ENCODE measurements around the gene ACVRL1. TPM values are rescaled to one million over a fixed set of nuclear protein-coding genes. Genes with fewer than 3 reads are reported as not detected.

Gene ACVRL1
- 65.0 TPM for total RNA-seq
- 10 to 100 TPM; 51.5 to 63.8 (median 54.5) TPM for polyA plus RNA-seq (ENCODE audit: insufficient read depth in 1 of 8, insufficient read length in 8 of 8, low replicate concordance in 1 of 8)
- long read RNA-seq, donor 1, partial matches to known transcripts, result 0 of 2 reads
- long read RNA-seq, donor 1, other reads (novel, unspliced or antisense), result 0 of 2 reads
- long read RNA-seq, donor 2, result 0 reads
- long read RNA-seq, donor 3, full-length matches to known transcripts, result 9 of 31 reads
- long read RNA-seq, donor 3, partial matches to known transcripts, result 22 of 31 reads
- long read RNA-seq, donor 3, other reads (novel, unspliced or antisense), result 0 of 31 reads
- long read RNA-seq, donor 4, transcript ACVRL1-201 (10 exons, 1,971 nt), result major isoform, 5 of 6 reads
- long read RNA-seq, donor 4, partial matches to known transcripts, result 0 of 6 reads
- long read RNA-seq, donor 4, other reads (novel, unspliced or antisense), result 0 of 6 reads
- long read RNA-seq, donor 5, full-length matches to known transcripts, result 13 of 19 reads
- long read RNA-seq, donor 5, partial matches to known transcripts, result 0 of 19 reads
- long read RNA-seq, donor 5, other reads (novel, unspliced or antisense), result 6 of 19 reads
- long read RNA-seq, donor 6, full-length matches to known transcripts, result 16 of 21 reads
- long read RNA-seq, donor 6, partial matches to known transcripts, result 5 of 21 reads
- long read RNA-seq, donor 6, other reads (novel, unspliced or antisense), result 0 of 21 reads
- long read RNA-seq, donor 7, partial matches to known transcripts, result 14 of 25 reads
- long read RNA-seq, donor 7, other reads (novel, unspliced or antisense), result 5 of 25 reads
- long read RNA-seq, donor 8, partial matches to known transcripts, result 0 of 3 reads
- long read RNA-seq, donor 8, other reads (novel, unspliced or antisense), result 0 of 3 reads
- long read RNA-seq, donor 9, transcript ACVRL1-201 (10 exons, 1,971 nt), result major isoform, 5 of 5 reads
- long read RNA-seq, donor 9, partial matches to known transcripts, result 0 of 5 reads
- long read RNA-seq, donor 9, other reads (novel, unspliced or antisense), result 0 of 5 reads
- long read RNA-seq, donor 10, partial matches to known transcripts, result 15 of 17 reads
- long read RNA-seq, donor 10, other reads (novel, unspliced or antisense), result 0 of 17 reads
- long read RNA-seq, donor 11, partial matches to known transcripts, result 0 of 4 reads
- long read RNA-seq, donor 11, other reads (novel, unspliced or antisense), result 0 of 4 reads

DNA sequence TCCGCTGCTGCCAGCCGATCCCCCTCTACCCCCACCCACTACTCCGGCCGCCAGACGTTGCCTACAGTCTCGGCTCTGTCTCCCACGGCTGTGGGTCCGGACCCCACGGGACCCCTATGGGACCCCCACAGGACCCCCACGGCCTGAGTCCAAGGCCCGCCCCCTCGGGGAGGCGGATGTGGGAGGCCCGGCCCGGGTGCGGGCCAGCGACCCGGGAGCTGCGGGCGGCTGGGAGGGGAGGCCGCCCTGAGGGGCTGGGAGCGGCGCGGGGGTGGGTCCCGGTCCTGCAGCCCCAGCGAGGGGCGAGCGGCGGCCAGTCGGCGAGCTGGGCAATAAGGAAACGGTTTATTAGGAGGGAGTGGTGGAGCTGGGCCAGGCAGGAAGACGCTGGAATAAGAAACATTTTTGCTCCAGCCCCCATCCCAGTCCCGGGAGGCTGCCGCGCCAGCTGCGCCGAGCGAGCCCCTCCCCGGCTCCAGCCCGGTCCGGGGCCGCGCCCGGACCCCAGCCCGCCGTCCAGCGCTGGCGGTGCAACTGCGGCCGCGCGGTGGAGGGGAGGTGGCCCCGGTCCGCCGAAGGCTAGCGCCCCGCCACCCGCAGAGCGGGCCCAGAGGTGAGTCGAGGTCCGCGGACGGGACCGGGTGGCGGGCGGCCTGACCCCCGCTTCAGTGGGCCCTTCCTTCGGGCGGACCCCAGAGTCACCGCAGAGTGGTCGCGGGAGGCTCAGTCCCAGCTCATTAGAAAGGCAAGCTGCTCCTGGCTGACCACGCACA lies at the start of gene ACVRL1:
ACVRL1 (plus strand) TSS at position 422 of the 773 bp plus-strand sequence. CDS start 4,971 bp downstream, outside the sequence.
- Histone ChIP-seq H3K36me3 (ENCODE audit: control insufficient read depth, insufficient read depth, low read length) (peaks cover 11% of the 10 kb centered on the region), H3K27ac (ENCODE audit: low read length) (peak within 1 kb of the TSS; percentile 93), H3K4me3 (ENCODE audit: low read length) (peak within 1 kb of the TSS; percentile 61), H3K4me1 (ENCODE audit: control insufficient read depth, insufficient read depth, low read length) (peaks cover 69% of the 10 kb centered on the region), H3K9me3 (replicated peaks; ENCODE audit: control insufficient read depth, low read depth, low read length) (no peaks in the 10 kb centered on the region), H3K27me3 (ENCODE audit: control insufficient read depth, insufficient read depth, low read length) (no peaks in the 10 kb centered on the region)
- 2% methylated on average over 74 of the region's 74 CpGs for WGBS (ENCODE audit: insufficient coverage)
- DNase-seq, result peak; percentile 88

DNA sequence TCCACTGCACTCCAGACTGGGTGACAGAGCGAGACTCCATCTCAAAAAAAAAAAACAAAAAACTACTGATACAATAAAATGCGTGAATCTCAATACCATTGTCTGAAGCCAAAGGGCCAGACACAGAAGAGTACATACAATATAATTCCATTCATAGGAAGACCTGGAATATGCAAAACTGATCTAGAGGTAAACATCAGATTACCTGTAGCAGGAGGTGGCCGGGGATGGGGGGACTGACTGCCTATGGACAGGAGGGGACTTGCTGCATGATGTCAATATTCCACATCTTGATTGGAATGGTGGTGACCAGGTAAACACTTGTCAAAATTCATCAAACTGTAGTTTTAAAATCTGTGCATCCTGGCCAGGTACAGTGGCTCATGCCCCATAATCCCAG lies 46.3 kb upstream of the ACVRL1 start:
- no peak for DNase-seq
- no peak overlapping the region for H3K4me3 ChIP-seq (ENCODE audit: low read length)
- peaks cover 35% of the 10 kb centered on the region for H3K4me1 ChIP-seq (ENCODE audit: control insufficient read depth, insufficient read depth, low read length)
- 88% methylated on average over 1 of the region's 3 CpGs for WGBS (ENCODE audit: insufficient coverage)
- peaks cover 22% of the 10 kb centered on the region for H3K27me3 ChIP-seq (ENCODE audit: control insufficient read depth, insufficient read depth, low read length)
- no peak overlapping the region for H3K27ac ChIP-seq (ENCODE audit: low read length)
- H3K36me3 ChIP-seq (ENCODE audit: control insufficient read depth, insufficient read depth, low read length), result no peaks in the 10 kb centered on the region
- H3K9me3 ChIP-seq (replicated peaks; ENCODE audit: control insufficient read depth, low read depth, low read length), result no peaks in the 10 kb centered on the region

DNA sequence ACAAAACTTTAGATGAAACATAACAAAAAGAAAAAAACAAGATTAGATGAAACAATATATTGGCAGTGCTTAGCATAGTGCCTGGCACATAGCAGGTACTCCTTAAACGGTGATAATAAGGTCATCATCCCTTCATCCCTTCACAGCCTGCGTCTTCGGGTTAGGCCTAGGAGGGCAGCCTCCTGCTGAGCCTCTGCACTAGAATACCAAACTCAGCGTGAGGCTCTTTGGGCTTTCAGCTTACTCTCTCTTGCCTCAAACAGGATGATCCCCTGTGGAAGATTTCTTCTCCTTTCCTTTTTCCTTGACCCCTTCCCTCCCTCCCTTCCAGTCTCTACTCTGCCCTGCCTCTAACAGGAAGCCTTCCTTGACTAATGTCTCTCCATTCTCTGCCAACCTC lies 44.4 kb upstream of the ACVRL1 start:
- Histone ChIP-seq H3K36me3 (ENCODE audit: control insufficient read depth, insufficient read depth, low read length) (no peaks in the 10 kb centered on the region), H3K27me3 (ENCODE audit: control insufficient read depth, insufficient read depth, low read length) (peaks cover 23% of the 10 kb centered on the region), H3K27ac (ENCODE audit: low read length) (no peak overlapping the region), H3K4me1 (ENCODE audit: control insufficient read depth, insufficient read depth, low read length) (peaks cover 30% of the 10 kb centered on the region), H3K4me3 (ENCODE audit: low read length) (no peak overlapping the region), H3K9me3 (replicated peaks; ENCODE audit: control insufficient read depth, low read depth, low read length) (no peaks in the 10 kb centered on the region)
- no peak for DNase-seq
- 37% methylated on average over 3 of the region's 4 CpGs for WGBS (ENCODE audit: insufficient coverage)

DNA sequence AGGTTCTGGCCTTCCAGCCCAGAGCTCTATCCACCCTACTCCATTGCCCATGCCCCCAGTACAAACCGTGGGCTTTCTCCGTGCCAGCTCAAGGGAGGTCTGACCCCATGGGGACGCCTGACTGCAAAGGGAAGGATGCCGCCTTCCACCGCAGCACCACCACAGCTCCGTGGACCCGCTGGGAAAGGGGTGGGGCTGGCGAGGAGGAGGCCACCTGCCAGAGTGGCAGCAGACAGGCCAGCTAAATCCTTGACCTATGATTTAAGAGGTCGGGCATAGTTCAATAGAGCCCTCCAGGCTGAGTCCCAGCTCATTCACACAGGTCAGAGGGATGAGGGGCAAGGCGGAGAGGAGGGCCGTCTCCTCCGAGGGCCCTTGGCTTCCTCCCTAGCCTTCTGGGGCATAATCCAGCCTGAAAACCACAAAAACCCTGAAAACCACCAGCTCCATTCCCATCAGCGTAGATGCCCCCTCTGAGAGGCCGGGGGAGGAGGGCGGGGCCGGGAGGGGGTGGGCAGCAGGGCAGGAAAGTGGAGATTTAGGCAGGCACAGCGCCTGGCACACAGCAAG lies 43.9 kb upstream of the ACVRL1 start:
- Histone ChIP-seq H3K36me3 (ENCODE audit: control insufficient read depth, insufficient read depth, low read length) (no peaks in the 10 kb centered on the region), H3K9me3 (replicated peaks; ENCODE audit: control insufficient read depth, low read depth, low read length) (no peaks in the 10 kb centered on the region), H3K27me3 (ENCODE audit: control insufficient read depth, insufficient read depth, low read length) (peaks cover 24% of the 10 kb centered on the region), H3K4me3 (ENCODE audit: low read length) (peak overlapping the region; percentile 36), H3K27ac (ENCODE audit: low read length) (no peak overlapping the region), H3K4me1 (ENCODE audit: control insufficient read depth, insufficient read depth, low read length) (peaks cover 31% of the 10 kb centered on the region)
- WGBS (ENCODE audit: insufficient coverage), result 53% methylated on average over 8 of the region's 17 CpGs
- DNase-seq, result no peak

DNA sequence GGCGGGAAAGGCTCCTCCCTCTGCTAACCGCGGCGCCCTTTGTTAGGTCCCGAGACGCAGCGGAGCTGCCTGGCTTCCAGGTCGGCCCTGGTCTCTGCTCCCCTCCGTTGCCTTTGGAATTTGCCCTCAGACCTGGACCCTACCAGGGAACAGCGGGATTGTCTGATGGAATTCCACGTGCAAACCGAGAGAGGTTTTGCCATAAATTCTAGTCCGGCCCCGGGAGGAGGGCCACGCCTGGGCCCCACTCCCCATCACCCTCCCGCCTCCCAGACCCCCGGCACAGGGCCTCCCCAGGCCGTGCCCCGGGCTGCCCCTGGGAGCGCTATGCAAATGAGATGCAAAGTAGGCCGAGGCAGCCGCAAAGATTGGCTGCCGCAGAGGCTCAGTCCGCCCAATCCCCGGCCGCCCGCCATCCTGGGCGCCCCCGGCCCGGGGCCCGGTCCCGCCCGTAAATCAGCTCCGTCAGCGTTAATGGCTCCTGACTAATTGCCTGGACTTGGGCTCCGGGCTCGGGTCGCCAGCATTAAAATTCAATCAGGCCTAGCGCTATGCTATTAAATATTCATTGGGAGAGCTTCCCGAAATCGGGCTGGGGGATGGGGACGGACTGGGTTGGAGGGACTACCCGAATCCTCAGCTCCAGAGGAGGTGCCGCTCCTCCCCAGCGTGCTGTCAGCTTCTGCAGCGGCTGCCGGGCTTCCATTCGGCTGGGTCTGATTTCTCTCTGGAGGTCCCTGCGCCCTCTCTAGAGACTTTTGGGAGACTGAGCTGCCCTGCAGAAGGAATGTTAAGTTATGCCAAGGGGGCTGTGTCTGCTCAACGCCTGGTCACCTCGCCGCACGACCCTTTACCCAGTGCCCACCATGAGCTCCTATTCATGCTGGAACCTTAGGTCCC lies 43.1 kb upstream of the ACVRL1 start:
- H3K9me3 ChIP-seq (replicated peaks; ENCODE audit: control insufficient read depth, low read depth, low read length), result no peaks in the 10 kb centered on the region
- H3K27ac ChIP-seq (ENCODE audit: low read length), result peak overlapping the region; percentile 3
- H3K36me3 ChIP-seq (ENCODE audit: control insufficient read depth, insufficient read depth, low read length), result no peaks in the 10 kb centered on the region
- 2% methylated on average over 53 of the region's 53 CpGs for WGBS (ENCODE audit: insufficient coverage)
- H3K4me1 ChIP-seq (ENCODE audit: control insufficient read depth, insufficient read depth, low read length), result peaks cover 37% of the 10 kb centered on the region
- peak; percentile 71 for DNase-seq
- peak overlapping the region; percentile 36 for H3K4me3 ChIP-seq (ENCODE audit: low read length)
- peaks cover 32% of the 10 kb centered on the region for H3K27me3 ChIP-seq (ENCODE audit: control insufficient read depth, insufficient read depth, low read length)

DNA sequence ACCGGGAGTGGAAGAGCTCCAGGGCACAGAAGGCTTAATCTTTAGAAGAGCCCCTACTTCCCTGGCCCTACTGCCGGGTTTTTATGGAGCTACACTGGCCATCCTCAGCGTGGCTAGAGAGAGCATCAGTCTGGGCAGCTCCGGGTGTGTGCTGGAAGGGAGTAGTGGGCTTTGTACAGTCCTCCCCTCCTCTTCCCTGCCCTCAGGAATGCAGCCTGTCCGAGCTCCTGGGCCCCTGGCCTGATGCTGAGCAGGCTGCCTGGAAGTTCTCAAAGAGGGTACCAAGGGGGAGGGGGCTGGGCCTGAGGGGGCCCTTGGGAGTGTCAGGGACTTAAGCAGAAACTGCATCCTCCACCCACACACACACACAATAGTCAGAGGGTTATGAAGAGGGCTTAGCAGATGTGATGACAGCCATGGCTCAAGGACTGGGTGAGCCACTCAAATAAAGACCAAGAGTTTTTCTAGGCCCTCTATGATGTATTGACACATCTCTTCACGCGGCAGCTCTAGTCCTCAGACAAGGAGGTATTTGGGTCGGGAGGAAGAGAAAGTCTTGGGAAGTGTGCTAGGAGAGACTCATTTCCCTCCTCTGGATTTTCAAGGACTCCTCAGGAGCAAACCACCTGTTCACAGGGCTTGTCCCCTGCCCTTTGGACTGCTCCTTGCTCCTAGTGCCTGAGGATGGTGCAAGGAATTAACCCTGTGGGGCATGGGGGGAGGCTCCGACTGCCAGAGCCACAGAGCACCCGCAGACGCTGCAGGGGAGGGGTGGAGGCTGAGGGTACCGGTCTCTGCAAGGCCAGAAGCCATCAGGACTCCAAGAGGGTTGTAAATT lies 42.3 kb upstream of the ACVRL1 start:
- no peak for DNase-seq
- Histone ChIP-seq H3K27ac (ENCODE audit: low read length) (no peak overlapping the region), H3K36me3 (ENCODE audit: control insufficient read depth, insufficient read depth, low read length) (no peaks in the 10 kb centered on the region), H3K4me3 (ENCODE audit: low read length) (peak overlapping the region; percentile 36), H3K4me1 (ENCODE audit: control insufficient read depth, insufficient read depth, low read length) (peaks cover 44% of the 10 kb centered on the region), H3K9me3 (replicated peaks; ENCODE audit: control insufficient read depth, low read depth, low read length) (no peaks in the 10 kb centered on the region), H3K27me3 (ENCODE audit: control insufficient read depth, insufficient read depth, low read length) (peaks cover 39% of the 10 kb centered on the region)
- WGBS (ENCODE audit: insufficient coverage), result 40% methylated on average over 6 of the region's 12 CpGs

DNA sequence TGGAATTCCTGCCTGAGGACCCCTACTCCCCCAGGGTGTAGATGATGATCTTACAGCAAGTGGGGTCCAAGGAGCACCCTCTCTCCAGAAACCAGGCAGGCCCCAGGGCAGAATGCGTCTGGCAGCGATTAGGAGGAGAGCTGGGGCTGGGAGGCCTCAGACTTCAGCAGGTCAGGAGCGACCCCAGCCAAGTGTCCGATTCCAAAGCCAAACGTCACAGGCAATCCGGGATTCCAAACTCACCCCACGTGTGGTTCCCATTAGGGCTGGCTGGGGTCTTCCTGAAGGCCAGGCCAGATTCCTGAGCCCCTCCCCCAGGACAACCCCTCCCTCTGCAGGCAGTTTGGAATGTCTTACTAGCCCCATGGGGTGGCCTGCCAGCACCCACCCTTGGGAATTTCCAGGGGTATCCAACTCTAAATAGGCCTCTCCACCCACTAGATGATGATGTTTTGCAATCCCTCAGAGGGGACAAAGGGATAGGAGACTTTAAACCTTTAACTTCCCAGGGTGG lies 41.5 kb upstream of the ACVRL1 start:
- H3K27me3 ChIP-seq (ENCODE audit: control insufficient read depth, insufficient read depth, low read length), result peaks cover 42% of the 10 kb centered on the region
- WGBS (ENCODE audit: insufficient coverage), result 34% methylated on average over 7 of the region's 7 CpGs
- no peak overlapping the region for H3K27ac ChIP-seq (ENCODE audit: low read length)

DNA sequence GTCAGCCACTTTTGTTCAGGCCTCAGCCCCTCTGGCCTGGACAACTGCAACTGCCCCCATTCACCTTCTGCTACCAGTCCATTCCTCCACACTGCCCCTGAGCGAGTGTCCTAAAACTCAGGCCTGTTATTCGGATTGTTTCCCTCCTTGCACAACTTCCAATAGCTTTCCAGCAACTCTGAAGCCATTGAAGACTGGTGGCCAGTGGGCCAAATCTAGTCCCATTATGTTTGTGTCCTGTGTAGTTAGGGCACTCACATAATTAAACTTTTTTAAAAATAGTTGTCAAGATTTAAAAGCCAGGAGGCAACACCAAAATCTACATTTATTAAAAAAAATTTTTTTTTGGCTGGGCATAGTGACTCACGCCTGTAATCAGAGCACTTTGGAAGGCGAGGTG lies 41.0 kb upstream of the ACVRL1 start:
- H3K4me1 ChIP-seq (ENCODE audit: control insufficient read depth, insufficient read depth, low read length), result peaks cover 47% of the 10 kb centered on the region
- no CpG with 5 or more reads among the region's 4 CpGs for WGBS (ENCODE audit: insufficient coverage)
- H3K4me3 ChIP-seq (ENCODE audit: low read length), result no peak overlapping the region
- no peaks in the 10 kb centered on the region for H3K36me3 ChIP-seq (ENCODE audit: control insufficient read depth, insufficient read depth, low read length)
- H3K27me3 ChIP-seq (ENCODE audit: control insufficient read depth, insufficient read depth, low read length), result peaks cover 42% of the 10 kb centered on the region
- DNase-seq, result no peak
- H3K27ac ChIP-seq (ENCODE audit: low read length), result no peak overlapping the region
- H3K9me3 ChIP-seq (replicated peaks; ENCODE audit: control insufficient read depth, low read depth, low read length), result no peaks in the 10 kb centered on the region

More for the DNA sequence above, 41.5 kb upstream of the ACVRL1 start:
- DNase-seq, result no peak
- no peaks in the 10 kb centered on the region for H3K36me3 ChIP-seq (ENCODE audit: control insufficient read depth, insufficient read depth, low read length)
- no peaks in the 10 kb centered on the region for H3K9me3 ChIP-seq (replicated peaks; ENCODE audit: control insufficient read depth, low read depth, low read length)
- H3K4me1 ChIP-seq (ENCODE audit: control insufficient read depth, insufficient read depth, low read length), result peaks cover 47% of the 10 kb centered on the region
- no peak overlapping the region for H3K4me3 ChIP-seq (ENCODE audit: low read length)
